ENCODE measurements around the gene CKS1B. TPM values are rescaled to one million over a fixed set of nuclear protein-coding genes. Genes with fewer than 3 reads are reported as not detected.
A peak's percentile ranks its signal among the peaks of the same experiment; 100 is the strongest.

CKS1B gene
- total and polyA plus RNA-seq, 9 of the 15 experiments (the other 6 are each of a cell fraction or from before 2014, with no cell fraction given) = 215 to 1,103 (median 460) TPM

- no peak for ATAC-seq
- Histone ChIP-seq H3K9me3 (replicated peaks; ENCODE audit: control insufficient read depth, insufficient read depth, low read depth, low read length) (no peaks in the 10 kb centered on the region), H3K9me1 (ENCODE audit: control insufficient read depth, insufficient read depth, low read length) (no peaks in the 10 kb centered on the region), H2AFZ (ENCODE audit: low read depth, low read length) (no peak overlapping the region), H3K27me3 (ENCODE audit: control insufficient read depth in 2 of 2, insufficient read depth in 2 of 2, low read length in 2 of 2) (no peaks in the 10 kb centered on the region; a peak in 1 of 5 replicates), H4K20me1 (replicated peaks; ENCODE audit: control insufficient read depth, insufficient read depth, low read length) (no peaks in the 10 kb centered on the region), H3K36me3 (ENCODE audit: control insufficient read depth, insufficient read depth, low read length) (peaks cover 59% of the 10 kb centered on the region), H3K4me3 (no peak overlapping the region), H3K27ac (ENCODE audit: extremely low read depth, low read depth, low read length) (no peak overlapping the region), H3K9ac (ENCODE audit: insufficient read depth in 1 of 2, low read depth in 2 of 2, low read length in 2 of 2) (peak overlapping the region in 1 of 2 experiments; percentile 68; a peak in 2 of 4 replicates), H3K4me2 (ENCODE audit: insufficient read depth, low read length) (no peak overlapping the region), H3K79me2 (ENCODE audit: control insufficient read depth, insufficient read depth, low read length) (peaks cover 42% of the 10 kb centered on the region), H3K4me1 (replicated peaks in 1 of 2; ENCODE audit: control insufficient read depth in 2 of 2, insufficient read depth in 2 of 2, low read length in 2 of 2) (peaks cover 40 to 55% of the 10 kb centered on the region in 2 experiments)
- no peak for FAIRE-seq
- no TSS peak for BruUV-seq (replicated peaks)
- ChIA-PET CTCF (ENCODE audit: low intra/inter-chr PET ratio) (no interaction called here), POLR2A (interaction anchor here (0.6 to 0.7 kb wide), 3 partner anchors 13 to 275 kb away, joined by 3 read pairs; partner anchors contain the start of gene PBXIP1)
- TF ChIP-seq RBFOX2 (IDR thresholded peaks at IDR 0.05; ENCODE audit: low read depth, low read length) (peak; percentile 54), ZNF778 (CRISPR knock-in tag; IDR thresholded peaks at IDR 0.05) (no peak), POLR2G (IDR thresholded peaks at IDR 0.05; ENCODE audit: low read depth, low read length) (0 out of 2 replicates have a peak, but pooled peaks have one; percentile 27)
- intact Hi-C loops (cut with micrococcal nuclease) = no loop called here
- no peak for DNase-seq (ENCODE audit: extremely low read depth in 1 of 4, low spot score in 3 of 4)
- WGBS (ENCODE audit: insufficient coverage, low coverage, missing lambda C conversion rate) = 83% methylated on average over 3 of the region's 3 CpGs
- in situ Hi-C loops (cut with MboI) = no loop called here
Measured at GRCh38 chr1:154968731-154969130, 5.8 kb upstream of the CKS1B start.

GRCh38 chr1:154969246-154969645 lies 5.2 kb upstream of the CKS1B start:
- ChIA-PET CTCF (ENCODE audit: low intra/inter-chr PET ratio) (no interaction called here), POLR2A (interaction anchor here (0.7 to 6.2 kb wide), 5 partner anchors 10 to 275 kb away, joined by 3 to 43 read pairs (median 4); partner anchors contain the start of genes FLAD1 and LENEP)
- FAIRE-seq (no peak), ATAC-seq (no peak), DNase-seq (ENCODE audit: extremely low read depth in 1 of 4, low spot score in 3 of 4) (no peak)
- no peaks in the 10 kb centered on the region for H3K9me1 ChIP-seq (ENCODE audit: control insufficient read depth, insufficient read depth, low read length)
- H3K27ac ChIP-seq (ENCODE audit: extremely low read depth, low read depth, low read length) = 0 out of 3 replicates have a peak overlapping the region, but pooled peaks have one; percentile 33
- in situ Hi-C loops (cut with MboI) (no loop called here), intact Hi-C loops (cut with micrococcal nuclease) (no loop called here)
- no peak overlapping the region; the same call in 1 of the 2 replicates for H3K4me3 ChIP-seq
- no peaks in the 10 kb centered on the region for H3K9me3 ChIP-seq (replicated peaks; ENCODE audit: control insufficient read depth, insufficient read depth, low read depth, low read length)
- peaks cover 42% of the 10 kb centered on the region for H3K79me2 ChIP-seq (ENCODE audit: control insufficient read depth, insufficient read depth, low read length)
- peak overlapping the region in 1 of 2 experiments; percentile 68; a peak in 1 of 4 replicates for H3K9ac ChIP-seq (ENCODE audit: insufficient read depth in 1 of 2, low read depth in 2 of 2, low read length in 2 of 2)
- H3K36me3 ChIP-seq (ENCODE audit: control insufficient read depth, insufficient read depth, low read length) = peaks cover 54% of the 10 kb centered on the region
- 54% methylated on average over 4 of the region's 5 CpGs for WGBS (ENCODE audit: insufficient coverage, low coverage, missing lambda C conversion rate)
- no peak overlapping the region for H2AFZ ChIP-seq (ENCODE audit: low read depth, low read length)
- H4K20me1 ChIP-seq (replicated peaks; ENCODE audit: control insufficient read depth, insufficient read depth, low read length) = no peaks in the 10 kb centered on the region
- no TSS peak for BruUV-seq (replicated peaks)
- H3K4me1 ChIP-seq (replicated peaks in 1 of 2; ENCODE audit: control insufficient read depth in 2 of 2, insufficient read depth in 2 of 2, low read length in 2 of 2) = peaks cover 36 to 50% of the 10 kb centered on the region in 2 experiments; a peak in 4 of 5 replicates
- TF ChIP-seq E2F4 (CRISPR knock-in tag; IDR thresholded peaks at IDR 0.05; ENCODE audit: low read depth) (no peak), NFATC3 (IDR thresholded peaks at IDR 0.05) (no peak), SMARCE1 (IDR thresholded peaks at IDR 0.05) (no peak), BRCA1 (IDR thresholded peaks at IDR 0.05) (no peak), BRCA1 (CRISPR knock-in tag; IDR thresholded peaks at IDR 0.05) (no peak), JUN (IDR thresholded peaks at IDR 0.05; ENCODE audit: borderline replicate concordance, low read depth, low read length) (no peak), JUN (CRISPR knock-in tag; IDR thresholded peaks at IDR 0.05; ENCODE audit: borderline replicate concordance) (no peak)
- H3K27me3 ChIP-seq (ENCODE audit: control insufficient read depth in 2 of 2, insufficient read depth in 2 of 2, low read length in 2 of 2) = no peaks in the 10 kb centered on the region; a peak in 1 of 5 replicates
- peak overlapping the region; percentile 46; the same call in 1 of the 2 replicates for H3K4me2 ChIP-seq (ENCODE audit: insufficient read depth, low read length)
